ENCODE measurements around the gene KLF11. TPM values are rescaled to one million over a fixed set of nuclear protein-coding genes. Genes with fewer than 3 reads are reported as not detected.

The KLF11 gene
- total RNA-seq, 1 donor from 2014 or later: 30.4 TPM

DNA sequence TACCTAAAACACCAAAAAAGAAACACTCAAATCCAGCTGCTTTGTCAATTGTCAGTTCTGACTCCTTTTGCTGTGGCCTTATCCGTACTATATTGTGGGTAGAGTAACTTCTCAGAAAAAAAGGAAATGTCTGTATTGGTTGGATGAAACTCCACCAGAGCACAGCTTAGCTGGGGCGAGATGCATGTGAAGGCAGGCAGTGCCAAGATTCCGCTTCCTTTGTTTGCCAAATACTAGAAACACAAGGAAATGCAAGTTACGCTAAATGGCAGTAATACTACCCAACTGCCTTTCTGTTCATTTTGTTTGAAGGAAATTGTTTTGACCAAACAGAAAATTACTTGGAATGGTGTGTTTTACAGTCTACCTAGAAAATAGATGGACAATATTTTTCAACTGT is 10.0 kb downstream of the KLF11 start:
- peaks cover 0 to 44% of the 10 kb centered on the region in 2 donors for H3K36me3 ChIP-seq
- H3K27me3 ChIP-seq: no peaks in the 10 kb centered on the region
- DNase-seq (ENCODE audit: extremely low spot score in 2 of 2): no peak
- H3K9me3 ChIP-seq: no peaks in the 10 kb centered on the region
- no peak for TF ChIP-seq POLR2A (IDR thresholded peaks at IDR 0.05)
- no peak for TF ChIP-seq POLR2AphosphoS5 (IDR thresholded peaks at IDR 0.05; ENCODE audit: insufficient read depth in 1 of 2, low read depth in 1 of 2)
- TF ChIP-seq, protein P1, sequence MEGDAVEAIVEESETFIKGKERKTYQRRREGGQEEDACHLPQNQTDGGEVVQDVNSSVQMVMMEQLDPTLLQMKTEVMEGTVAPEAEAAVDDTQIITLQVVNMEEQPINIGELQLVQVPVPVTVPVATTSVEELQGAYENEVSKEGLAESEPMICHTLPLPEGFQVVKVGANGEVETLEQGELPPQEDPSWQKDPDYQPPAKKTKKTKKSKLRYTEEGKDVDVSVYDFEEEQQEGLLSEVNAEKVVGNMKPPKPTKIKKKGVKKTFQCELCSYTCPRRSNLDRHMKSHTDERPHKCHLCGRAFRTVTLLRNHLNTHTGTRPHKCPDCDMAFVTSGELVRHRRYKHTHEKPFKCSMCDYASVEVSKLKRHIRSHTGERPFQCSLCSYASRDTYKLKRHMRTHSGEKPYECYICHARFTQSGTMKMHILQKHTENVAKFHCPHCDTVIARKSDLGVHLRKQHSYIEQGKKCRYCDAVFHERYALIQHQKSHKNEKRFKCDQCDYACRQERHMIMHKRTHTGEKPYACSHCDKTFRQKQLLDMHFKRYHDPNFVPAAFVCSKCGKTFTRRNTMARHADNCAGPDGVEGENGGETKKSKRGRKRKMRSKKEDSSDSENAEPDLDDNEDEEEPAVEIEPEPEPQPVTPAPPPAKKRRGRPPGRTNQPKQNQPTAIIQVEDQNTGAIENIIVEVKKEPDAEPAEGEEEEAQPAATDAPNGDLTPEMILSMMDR (IDR thresholded peaks at IDR 0.05): no peak
- H3K27ac ChIP-seq: no peak overlapping the region
- intact Hi-C loops (cut with DNase I): no loop called here
- no peak overlapping the region for H3K4me3 ChIP-seq
- peaks cover 55% of the 10 kb centered on the region for H3K4me1 ChIP-seq

DNA sequence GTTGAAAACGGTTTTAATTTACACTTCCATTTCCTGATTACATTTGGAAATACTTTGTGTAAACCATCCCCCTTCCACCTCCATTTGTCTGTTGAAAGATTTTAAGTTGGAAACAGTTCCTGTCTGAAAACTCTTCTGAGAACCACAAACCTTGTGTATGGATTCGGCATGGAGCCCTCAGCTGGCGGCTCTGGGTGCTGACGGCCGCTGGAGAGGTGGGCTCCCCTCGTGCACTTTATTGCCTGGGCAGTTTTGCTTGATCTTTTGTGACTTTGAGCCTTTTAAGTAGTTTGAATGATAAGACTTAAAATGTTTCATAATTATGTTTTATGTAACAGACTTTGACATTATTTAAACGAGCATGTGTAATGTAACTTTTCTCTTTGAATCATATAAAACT is 11.1 kb downstream of the KLF11 start:
- H3K36me3 ChIP-seq: peaks cover 0 to 37% of the 10 kb centered on the region in 2 donors
- intact Hi-C loops (cut with DNase I): no loop called here
- H3K4me1 ChIP-seq: peaks cover 47% of the 10 kb centered on the region
- no peaks in the 10 kb centered on the region for H3K27me3 ChIP-seq
- H3K27ac ChIP-seq: no peak overlapping the region
- H3K4me3 ChIP-seq: no peak overlapping the region
- no peak for TF ChIP-seq POLR2A (IDR thresholded peaks at IDR 0.05)
- no peaks in the 10 kb centered on the region for H3K9me3 ChIP-seq
- DNase-seq (ENCODE audit: extremely low spot score in 2 of 2): no peak

DNA sequence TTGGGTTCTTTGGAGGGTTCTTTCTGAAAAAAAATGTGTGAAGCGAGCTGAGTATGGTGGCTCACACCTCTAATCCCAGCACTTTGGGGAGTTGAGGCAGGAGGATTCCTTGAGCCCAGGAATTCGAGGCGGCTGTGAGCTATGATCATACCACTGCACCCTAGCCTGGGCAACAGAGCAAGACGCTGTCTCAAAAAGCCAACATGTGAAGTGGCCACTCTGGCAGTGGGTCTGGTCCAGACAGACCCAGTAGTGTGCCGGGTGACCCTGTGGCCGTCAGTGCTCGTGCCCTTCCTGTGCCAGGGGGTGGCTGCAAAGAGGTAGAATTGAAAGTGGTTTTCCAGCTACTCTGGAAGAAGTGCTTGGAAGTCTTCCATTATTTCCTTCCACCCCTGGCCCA is 11.6 kb downstream of the KLF11 start:
- Histone ChIP-seq H3K4me1 (peaks cover 42% of the 10 kb centered on the region), H3K27me3 (no peaks in the 10 kb centered on the region), H3K4me3 (no peak overlapping the region), H3K27ac (no peak overlapping the region), H3K9me3 (no peaks in the 10 kb centered on the region), H3K36me3 (peaks cover 0 to 32% of the 10 kb centered on the region in 2 donors)
- DNase-seq (ENCODE audit: extremely low spot score in 2 of 2): no peak
- no peak for TF ChIP-seq POLR2AphosphoS5 (IDR thresholded peaks at IDR 0.05; ENCODE audit: insufficient read depth in 1 of 2, low read depth in 1 of 2)
- TF ChIP-seq, protein P1 (IDR thresholded peaks at IDR 0.05): no peak
- TF ChIP-seq POLR2A (IDR thresholded peaks at IDR 0.05): no peak
- intact Hi-C loops (cut with DNase I): no loop called here

- Histone ChIP-seq H3K9me3 (no peaks in the 10 kb centered on the region), H3K4me1 (peaks cover 46% of the 10 kb centered on the region), H3K27ac (peak overlapping the region; percentile 76), H3K27me3 (no peaks in the 10 kb centered on the region), H3K4me3 (no peak overlapping the region), H3K36me3 (peaks cover 0 to 25% of the 10 kb centered on the region in 2 donors)
- no peak for DNase-seq (ENCODE audit: extremely low spot score in 2 of 2)
- no peak for TF ChIP-seq POLR2AphosphoS5 (IDR thresholded peaks at IDR 0.05; ENCODE audit: insufficient read depth in 1 of 2, low read depth in 1 of 2)
- TF ChIP-seq, protein P1 (IDR thresholded peaks at IDR 0.05): no peak
- TF ChIP-seq POLR2A (IDR thresholded peaks at IDR 0.05): no peak
- intact Hi-C loops (cut with DNase I): no loop called here
Measured at GRCh38 chr2:10056439-10056838, 13.1 kb downstream of the KLF11 start.

DNA sequence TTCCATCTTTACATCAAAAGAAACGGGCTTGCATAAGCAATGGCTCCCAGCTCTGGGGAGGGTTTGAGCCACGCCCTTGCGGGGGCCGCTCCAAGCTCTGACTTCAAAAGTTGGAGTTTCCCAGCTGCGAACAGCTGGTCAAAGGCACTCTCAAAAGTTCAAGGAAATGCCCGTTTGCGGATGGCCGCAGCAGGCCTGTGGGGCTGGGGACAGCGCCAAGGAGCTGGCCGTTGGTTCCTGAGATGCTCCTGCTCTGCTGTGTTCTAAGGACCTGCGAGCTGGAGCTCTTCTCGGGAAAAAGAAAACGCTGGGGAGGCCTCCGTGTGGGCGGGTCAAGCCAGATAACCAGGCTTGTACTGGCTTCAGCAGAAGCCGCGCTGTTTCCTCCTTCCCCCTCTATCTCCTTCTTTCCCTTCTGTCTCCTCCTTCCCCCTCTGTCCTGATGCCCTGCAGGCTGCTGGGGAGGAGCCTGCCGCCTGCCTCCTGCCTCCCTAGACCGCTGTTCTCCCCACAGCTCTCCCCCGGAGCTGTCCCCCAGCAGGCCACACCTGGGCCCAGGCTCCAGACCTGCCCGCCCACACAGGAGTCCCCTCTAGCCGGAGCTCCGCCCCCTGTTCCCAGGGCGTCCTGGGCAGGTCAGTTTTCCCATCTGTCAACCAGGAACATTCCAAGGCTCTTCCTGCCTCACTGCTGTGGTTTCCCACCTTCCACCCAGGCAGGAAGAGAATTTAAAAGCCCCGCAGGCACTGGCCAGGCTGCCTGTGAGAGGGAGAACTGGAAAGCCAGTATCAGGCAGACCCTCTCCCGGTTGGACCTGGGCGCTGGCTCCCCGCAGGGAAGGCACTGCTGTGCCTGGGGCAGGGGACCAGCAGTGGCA is 14.1 kb downstream of the KLF11 start:
- H3K4me3 ChIP-seq: peak overlapping the region in 1 of 2 donors; percentile 15
- TF ChIP-seq POLR2AphosphoS5 (IDR thresholded peaks at IDR 0.05; ENCODE audit: insufficient read depth in 1 of 2, low read depth in 1 of 2) (peak in 1 of 2 donors; percentile 69), POLR2A (IDR thresholded peaks at IDR 0.05) (no peak)
- TF ChIP-seq, protein P1 (IDR thresholded peaks at IDR 0.05): no peak
- no peak for DNase-seq (ENCODE audit: extremely low spot score in 2 of 2)
- H3K27ac ChIP-seq: peak overlapping the region; percentile 76
- H3K36me3 ChIP-seq: peaks cover 0 to 15% of the 10 kb centered on the region in 2 donors
- intact Hi-C loops (cut with DNase I): no loop called here
- H3K4me1 ChIP-seq: peaks cover 46% of the 10 kb centered on the region
- H3K9me3 ChIP-seq: no peaks in the 10 kb centered on the region
- H3K27me3 ChIP-seq: no peaks in the 10 kb centered on the region

All from vagina (tissue), 2 donors.